GM18526 (cell line): ENCODE measurements around the gene JADE1.

Source experiments
- POLR2A ChIP-seq: IDR thresholded peaks from 3 replicates; pipeline ENCODE4 v1.6.1; 2011; ENCODE audit not compliant: insufficient read length; ENCODE audit errors: extremely low read depth

Gene JADE1

DNA sequence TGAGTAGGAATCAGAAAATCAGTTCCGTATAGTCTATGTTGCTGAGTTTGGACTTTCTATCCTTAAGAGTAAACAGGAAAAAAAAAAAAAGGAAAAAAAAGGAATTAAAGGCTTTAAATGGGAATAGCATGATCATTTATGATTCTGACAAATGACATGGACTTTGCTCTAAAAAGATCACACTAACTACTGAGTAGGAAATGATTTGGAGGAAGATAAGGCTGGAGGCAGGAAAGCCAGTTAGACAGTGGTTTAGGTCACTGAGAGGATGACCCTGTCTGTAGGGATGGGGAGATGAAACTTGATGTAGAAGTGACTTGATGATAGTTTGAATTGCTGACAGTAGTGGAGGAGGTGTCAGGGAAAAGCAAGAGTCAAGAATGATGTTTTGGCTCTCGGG, 9.2 kb upstream of the JADE1 start:
- TF ChIP-seq POLR2A, result no peak

DNA sequence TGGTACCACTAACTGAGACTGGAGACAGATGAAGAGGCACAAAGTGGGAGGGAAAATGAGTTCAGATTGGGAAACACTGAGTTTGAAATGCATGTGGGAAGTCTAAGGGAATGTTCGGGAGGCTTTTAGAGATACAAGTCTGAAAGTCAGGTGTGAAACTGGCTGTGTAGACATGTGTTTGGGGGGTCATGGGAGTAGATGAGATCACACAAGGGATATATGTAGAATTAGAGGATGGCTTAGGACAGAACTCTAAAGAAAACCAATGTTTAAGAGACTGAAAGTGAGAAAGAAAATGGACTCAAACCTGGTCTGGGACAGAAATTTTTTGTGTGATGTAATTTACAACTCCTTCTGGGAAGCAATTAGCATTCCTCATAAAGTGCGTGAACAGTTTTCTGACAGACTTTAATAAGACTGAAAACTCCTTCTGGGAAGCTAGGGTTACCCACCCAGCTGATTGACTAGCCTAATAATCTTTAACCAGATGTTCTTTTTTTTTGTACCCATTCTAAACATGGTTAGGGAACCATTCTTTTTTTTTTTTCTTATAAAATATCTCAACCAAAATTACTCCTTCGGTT, 8.7 kb upstream of the JADE1 start:
- no peak for TF ChIP-seq POLR2A

DNA sequence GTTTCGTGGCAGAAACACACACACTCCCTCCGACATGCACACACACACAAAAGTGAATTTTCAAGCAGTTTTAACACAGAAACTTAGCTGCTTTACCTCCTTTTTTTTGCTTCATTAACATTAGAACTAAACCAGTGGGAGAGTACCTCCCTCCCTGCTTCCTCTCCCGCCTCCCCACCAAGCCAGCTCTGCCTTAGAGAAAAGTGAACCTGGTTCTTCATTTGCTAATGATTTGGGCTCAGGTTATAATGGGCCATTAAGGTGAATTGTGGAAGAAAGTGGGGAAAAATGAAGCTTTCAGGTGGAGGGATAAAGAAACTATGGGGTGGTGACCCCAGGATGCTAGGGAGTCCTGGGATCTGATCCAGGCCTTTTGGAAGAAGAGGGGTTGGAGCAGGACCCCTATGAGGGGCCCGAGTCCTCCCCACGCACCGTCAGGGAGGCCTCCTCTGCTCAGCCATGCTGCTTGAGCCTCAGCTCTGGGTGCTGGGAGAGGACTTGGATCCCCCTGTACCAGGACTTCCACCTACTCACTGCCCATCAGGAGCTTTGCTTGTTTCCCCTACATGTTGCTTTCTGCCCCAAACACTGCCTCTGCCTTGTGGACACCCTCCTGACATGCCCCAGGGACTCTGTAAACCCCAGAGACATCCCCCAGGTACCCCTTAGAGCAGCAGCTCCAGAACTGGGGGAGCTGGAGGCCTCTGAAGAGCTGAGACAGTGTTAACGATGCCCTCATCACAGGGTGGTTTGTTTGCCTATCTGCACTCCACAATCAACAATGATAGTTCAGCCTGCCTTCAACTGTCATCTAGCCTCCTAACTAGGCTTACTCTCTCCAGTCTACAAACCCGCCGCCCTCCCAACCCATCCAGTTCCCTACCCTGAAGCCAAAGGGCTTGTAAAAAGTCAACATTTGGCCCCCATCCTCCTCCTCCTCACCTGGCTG, 6.5 kb upstream of the JADE1 start:
- no peak for TF ChIP-seq POLR2A

DNA sequence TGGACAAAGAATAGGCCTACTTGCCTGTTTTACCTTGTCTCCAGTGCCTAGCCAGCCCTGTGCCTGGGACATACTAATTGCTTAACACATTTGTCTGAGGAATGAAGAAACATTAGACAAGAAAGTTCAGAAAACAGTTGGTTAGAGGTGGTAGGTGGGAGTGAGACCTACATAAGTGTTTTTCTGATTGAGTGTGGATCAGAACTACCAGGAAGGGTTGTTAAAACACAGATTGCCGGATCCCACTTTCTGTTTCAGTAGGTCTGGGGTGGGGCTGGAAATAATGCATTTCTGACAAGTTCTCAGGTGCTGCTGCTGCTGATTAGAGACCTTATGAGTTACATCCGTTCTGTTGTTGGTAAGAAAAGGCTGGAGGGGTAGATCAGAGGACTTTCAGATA, 5.7 kb upstream of the JADE1 start:
- TF ChIP-seq POLR2A, result no peak

DNA sequence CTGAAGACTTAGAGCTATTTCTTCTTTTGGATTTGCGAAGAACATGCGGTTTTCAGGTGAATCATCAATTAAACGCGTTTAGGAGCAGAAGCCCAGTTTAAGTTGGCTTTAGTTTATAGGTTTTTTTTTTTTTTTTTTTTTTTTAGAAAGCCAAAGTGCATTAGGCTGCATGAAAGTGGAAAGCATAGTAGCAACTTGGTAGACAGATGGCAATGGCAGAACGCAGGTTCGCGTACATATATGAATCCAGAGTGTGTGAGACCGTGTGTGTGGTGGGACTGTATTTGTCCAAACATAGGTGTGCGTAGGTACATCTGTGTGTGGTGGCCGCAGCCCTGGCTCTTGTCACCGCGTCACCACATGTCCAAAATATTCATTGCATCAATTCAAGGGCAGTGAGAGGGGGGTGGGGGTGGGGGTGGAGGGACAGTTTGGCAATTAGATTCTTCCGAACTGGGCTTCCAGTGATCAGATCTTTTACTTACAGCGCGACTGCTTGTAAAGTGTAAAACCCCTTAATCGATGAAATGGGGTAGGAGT, 901 bp downstream of the JADE1 start:
- peak; percentile 8 for TF ChIP-seq POLR2A

DNA sequence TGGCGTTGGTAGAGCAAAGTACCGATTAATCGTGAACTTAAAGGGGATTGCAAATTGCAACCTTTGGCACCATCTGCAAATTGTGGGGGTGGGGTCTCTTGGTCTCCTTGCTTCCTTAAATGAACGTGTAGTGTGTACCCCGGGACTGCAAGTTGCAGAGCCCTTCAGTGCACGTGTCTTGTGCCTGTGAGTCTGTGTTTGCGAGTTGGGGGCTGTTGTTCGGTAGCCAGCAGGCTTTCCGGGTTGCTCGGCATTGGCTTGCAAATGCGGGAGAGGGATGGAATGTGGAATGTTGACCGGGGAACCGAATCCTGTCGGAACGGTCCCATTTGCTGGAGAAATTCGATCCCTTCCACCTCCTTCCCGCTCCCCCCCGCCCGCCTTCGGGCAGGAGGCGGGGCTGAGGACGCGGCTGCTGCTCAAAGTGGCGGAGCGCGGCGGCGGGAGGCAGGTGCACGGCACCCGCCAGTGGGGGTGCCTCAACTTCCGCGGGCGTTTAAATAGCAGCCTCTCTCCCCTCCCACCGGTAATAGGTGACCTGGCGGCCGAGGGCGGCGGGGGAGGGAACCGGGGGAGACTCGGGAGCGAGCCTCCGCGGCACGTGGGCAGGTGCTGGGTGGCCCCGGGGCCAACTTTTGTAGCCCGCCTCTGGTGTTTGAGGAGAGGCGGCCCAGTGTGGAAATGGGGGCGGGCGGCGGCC, 1.5 kb downstream of the JADE1 start:
- TF ChIP-seq POLR2A, result peak; percentile 72

DNA sequence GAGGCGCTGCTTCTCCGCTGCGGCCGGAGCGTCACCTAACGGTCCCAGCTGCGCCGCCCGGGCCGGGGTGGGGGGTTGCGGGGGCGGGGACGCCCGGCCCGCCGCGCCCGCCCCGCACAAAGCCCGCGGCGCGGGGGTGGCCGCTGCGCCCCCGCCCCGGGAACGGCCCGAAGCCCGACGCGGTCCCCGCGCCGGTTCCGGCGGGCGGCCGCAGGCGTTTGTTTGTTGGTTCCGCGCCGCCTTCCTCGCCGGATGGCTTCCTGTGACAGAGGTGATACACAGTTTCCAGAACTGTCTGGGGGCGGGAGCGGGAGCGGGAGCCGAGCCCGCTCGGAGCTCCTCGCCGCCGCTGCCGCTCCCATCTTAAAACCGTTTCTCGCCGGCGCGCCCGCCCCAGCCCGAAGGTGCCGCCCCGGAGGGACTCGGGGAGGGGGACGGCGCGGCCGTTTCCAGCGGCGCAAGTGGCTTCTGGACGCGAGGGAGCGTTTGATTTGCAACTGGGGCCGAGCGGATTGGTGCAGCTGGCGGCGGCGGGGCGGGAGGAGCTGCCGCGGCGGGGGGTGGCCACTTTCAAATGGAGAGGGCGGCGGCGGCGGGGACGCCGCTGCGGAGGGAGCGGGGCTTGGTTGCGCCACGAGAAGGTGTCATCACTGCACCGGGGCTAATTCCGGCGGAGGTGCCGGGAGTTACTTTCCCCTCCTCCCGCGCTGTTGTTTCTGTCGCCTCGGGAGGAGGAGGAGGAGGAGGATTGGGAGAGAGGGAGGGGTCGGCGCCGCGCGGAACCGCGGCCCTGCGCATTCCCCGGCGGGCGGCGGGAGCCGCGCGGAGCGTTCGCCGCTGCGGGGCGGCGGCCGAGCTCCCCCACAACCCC, 2.3 kb downstream of the JADE1 start:
- peak; percentile 75 for TF ChIP-seq POLR2A

DNA sequence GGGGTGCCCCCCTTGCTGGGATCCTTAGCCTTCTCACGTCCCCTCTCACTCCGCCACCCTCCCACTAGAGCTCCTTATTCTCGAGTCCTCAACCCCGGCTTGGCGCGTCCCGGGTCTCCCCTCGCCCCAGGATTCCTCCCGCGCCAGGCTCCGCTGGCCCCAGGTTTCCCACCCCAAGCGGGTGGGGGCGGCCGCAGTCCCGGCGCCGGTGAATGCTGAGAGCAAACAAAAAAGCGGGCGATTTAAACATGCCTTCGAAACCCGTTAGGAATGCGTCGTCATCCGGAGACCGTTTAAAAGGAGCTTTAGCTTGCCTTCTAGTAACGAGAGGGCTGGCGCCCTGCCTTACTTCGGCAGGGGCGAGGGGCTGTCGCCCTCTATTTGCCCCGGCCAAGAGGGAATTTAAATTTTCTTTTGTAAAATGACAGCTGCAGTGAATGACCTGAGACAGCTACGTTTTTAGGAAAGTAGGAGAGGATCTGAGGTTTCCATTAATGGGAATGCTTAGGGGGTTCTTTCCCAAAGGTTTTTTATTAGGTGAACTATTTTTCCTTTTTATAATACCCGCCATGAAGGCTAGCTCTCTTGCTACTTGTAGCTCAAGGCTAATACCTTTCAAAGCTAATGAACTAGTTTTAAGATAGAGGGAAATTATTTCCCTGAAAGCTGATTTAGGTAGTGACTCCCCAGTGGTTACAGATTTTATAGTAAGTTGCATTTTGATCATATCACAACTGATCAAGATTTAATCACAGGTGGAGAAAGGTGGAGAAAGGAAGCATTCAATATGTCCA, 3.1 kb downstream of the JADE1 start:
- no peak for TF ChIP-seq POLR2A

DNA sequence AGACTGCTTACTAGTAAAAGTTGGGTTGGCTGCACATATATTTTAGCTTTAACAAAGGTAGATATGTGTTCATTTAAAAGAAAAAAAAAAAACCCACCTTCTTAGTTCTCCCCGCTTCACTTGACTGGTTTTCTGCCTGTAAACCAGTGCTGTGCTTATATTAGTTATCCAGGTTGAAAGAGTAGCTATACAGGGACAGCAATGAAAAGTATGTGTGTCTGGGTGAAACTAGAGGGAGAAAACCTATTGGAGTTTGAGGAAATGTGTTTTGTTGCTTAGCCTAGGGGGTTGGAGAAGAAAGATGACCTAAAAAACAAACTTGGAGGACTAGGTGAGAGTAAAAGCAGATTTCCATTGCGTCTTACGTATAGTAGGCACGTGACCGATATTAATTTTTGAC, 4.5 kb downstream of the JADE1 start:
- no peak for TF ChIP-seq POLR2A

DNA sequence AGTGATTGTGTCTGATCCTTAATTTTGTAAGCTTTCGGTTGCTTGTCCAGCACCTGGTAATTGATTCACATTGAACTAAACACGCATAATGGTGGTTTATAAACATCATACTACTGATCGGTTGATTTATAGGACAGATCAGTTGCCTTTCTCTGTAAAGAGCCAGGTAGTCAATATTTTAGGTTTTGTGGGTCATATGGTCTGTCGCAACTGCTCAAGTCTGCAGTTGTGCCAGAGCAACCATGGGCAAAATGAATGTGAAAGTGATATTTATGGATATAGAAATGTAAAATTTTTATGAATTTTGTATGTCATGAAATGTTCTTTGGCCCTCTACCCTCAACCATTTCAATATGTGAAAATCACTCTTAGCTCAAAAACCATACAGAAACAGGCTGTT, 8.9 kb downstream of the JADE1 start:
- no peak for TF ChIP-seq POLR2A

DNA sequence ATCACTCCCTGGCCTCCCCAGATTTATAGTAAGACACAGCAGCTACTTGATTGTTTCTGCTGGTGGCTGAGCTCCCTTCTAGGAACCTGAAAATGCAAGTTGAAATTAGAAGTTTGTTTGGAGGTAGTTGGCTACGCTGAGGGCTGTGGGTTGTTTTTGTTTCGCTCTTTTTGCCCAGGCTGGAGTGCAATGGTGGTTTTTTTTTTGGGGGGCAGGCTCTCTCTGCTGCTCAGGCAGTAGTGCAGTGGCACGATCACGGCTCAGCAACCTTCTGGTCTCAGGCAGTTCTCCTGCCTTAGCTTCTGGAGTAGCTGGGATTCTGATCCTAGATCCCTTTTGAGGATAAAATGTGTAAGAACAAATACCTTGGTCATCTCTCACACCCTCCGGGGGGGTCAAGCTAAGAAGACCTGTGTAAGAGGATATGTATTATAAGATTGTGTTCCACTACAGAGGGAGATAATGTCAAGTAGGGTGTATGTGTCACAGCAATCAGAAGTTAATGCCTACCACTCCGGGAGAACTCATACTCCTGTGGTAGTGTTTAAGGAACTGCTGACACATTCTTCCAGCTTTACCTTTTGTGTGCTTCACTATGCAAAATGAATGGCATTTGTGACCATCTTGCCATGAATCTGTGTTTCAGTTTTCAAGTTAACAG, 9.7 kb downstream of the JADE1 start:
- TF ChIP-seq POLR2A, result no peak

DNA sequence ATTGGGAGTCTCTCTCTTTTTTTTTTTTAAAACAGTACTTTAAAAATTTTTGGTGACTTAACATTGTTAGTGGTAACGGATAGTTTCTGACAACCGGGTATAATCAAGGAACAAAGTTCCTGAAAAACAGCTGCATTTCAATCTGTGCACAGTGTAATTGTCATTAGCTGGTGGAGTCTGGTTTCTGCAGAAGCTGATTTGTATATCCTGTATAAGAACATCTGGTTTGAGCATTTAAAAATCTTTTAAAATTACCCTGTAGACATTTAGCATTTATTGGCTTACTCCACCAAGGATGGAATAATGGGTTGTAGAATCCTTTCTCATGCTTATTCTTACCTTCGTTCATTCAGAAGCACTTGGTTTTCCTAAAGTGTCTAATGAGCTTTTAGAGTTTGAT, 11.2 kb downstream of the JADE1 start:
- TF ChIP-seq POLR2A, result no peak

DNA sequence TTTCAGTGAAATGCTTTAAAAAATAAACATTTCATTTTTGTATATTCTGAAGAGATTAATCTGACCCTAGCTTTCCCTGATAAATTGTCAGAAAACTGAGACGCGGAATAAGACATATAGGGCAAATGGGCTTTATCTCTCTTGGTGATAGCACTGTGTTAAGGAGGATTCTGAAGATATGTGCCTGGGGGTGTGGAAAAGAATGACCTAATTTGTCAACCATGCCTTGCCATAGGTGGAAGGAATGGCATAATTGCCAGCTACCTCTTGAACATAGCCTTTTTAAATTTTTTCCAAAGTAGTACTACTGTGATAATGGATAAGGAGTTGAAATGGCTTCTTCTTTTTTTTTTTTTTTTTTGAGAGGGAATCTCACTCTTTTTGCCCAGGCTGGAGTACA, 11.7 kb downstream of the JADE1 start:
- TF ChIP-seq POLR2A, result no peak

DNA sequence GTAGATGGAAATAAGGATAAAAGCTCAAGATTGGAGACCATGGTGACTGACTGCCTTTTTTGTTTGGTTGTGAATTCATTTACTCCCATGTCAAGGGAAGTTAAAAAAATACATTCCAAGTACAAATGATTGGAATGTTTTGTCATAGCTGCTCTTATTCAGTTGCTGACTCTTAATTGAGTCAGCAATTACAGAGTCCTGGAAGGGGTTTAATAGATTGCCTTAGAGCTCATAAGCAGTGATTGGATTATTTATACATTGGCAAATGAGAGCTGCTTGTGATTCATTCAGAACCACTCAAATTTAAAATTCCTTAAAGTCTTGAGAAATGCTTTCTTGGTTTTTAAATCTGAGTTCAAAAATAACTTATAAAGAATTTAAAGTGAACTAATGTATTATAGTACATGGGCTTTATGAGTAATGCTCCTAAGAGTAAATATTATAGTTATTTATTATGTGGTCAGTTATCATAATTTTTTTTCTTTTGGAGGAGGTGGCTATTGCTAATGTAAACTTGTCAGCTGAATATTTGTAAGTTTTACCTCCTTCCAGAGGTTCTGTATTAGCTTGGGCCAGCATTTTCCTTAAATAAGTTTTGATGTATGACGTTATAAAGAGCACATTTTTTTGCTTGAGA, 13.6 kb downstream of the JADE1 start:
- TF ChIP-seq POLR2A, result no peak

DNA sequence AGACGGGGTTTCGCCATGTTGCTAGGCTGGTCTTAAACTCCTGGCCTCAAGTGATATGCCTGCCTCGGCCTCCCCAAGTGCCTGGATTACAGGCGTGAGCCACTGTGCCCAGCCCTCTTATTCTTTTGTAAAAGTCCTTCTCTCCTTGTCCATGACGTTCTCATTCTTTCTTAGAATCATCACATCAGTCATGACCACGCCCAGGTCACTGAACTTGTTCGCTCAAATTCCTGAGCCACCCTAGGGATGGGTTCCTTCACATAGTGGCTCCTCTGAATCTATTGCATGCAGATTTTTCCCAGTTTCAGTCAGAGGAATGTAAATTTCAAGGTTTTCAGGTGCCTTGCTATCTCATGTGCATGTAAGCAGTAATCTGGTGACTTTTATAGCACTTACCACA, 15.7 kb downstream of the JADE1 start:
- no peak for TF ChIP-seq POLR2A
